Brain microvascular endothelial cell (primary cell): ENCODE data around the gene IFNGR1.

Experiments
- DNase-seq: peaks from one replicate; pipeline ENCODE4 v3.0.0-alpha.2; 2020
- H3K27ac ChIP-seq: fragments of 250-450 bp; sonication (Bioruptor Pico); 2 replicates; pipeline ENCODE4 v1.5.1; 2020; ENCODE audit warnings: mild to moderate bottlenecking, moderate library complexity
- H3K27me3 ChIP-seq: fragments of 250-450 bp; sonication (Bioruptor Pico); replicated peaks from 2 replicates; pipeline ENCODE4 v1.5.1; 2020; ENCODE audit warnings: mild to moderate bottlenecking
- H3K36me3 ChIP-seq: fragments of 250-450 bp; sonication (Bioruptor Pico); replicated peaks from 2 replicates; pipeline ENCODE4 v1.5.1; 2020; ENCODE audit warnings: mild to moderate bottlenecking
- H3K4me3 ChIP-seq: 2 replicates; pipeline ENCODE4 v1.5.1; 2011; ENCODE audit warnings: low read depth, mild to moderate bottlenecking, control low read depth, low read length, moderate library complexity
- CTCF ChIP-seq: IDR thresholded peaks from 2 replicates; pipeline ENCODE4 v1.5.1; 2011; ENCODE audit warnings: low read depth, mild to moderate bottlenecking, moderate library complexity, low read length, control low read depth, inconsistent platforms; ENCODE audit errors: missing control alignments
- in situ Hi-C: cut with HindIII; loops from 2 replicates; pipeline ENCODE4 v1.10.0; 2017; ENCODE audit warnings: low sequenced_read_pairs, low pct_ligation_motif_present

The IFNGR1 gene

DNA sequence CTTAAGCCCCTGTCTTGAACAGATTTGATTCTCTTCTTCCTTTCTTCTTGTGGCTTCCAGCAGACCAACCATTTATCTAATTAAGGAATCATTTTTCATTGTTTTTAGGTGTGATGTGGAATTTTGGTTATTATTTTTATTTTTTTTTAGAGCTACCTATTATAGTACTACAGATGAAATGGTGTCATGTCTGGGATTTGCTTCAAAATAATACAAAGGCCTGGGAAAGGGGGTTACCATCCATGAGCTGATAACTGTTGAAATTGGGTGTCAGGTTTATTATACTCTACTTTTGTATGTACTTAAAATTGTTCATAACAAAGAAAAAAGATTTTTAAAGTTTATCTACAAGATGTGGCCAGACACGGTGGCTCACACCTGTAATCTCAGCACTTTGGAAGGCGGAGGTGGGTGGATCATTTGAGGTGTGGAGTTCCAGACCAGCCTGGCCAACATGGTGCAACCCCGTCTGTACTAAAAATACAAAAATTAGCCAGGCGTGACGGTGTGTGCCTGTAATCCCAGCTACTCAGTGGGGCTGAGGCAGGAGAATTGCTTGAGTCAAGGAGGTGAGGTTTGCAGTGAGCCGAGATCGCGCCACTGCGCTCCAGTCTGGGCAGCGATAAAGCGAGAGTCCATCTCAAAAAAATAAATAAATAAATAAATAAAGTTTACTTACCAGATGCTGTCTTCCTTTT is 46.3 kb downstream of the IFNGR1 start:
- no peak for DNase-seq
- Histone ChIP-seq H3K27ac (no peak overlapping the region), H3K27me3 (no peaks in the 10 kb centered on the region), H3K4me3 (no peak overlapping the region), H3K36me3 (no peaks in the 10 kb centered on the region)
- in situ Hi-C loops: no loop called here
- no peak for TF ChIP-seq CTCF

DNA sequence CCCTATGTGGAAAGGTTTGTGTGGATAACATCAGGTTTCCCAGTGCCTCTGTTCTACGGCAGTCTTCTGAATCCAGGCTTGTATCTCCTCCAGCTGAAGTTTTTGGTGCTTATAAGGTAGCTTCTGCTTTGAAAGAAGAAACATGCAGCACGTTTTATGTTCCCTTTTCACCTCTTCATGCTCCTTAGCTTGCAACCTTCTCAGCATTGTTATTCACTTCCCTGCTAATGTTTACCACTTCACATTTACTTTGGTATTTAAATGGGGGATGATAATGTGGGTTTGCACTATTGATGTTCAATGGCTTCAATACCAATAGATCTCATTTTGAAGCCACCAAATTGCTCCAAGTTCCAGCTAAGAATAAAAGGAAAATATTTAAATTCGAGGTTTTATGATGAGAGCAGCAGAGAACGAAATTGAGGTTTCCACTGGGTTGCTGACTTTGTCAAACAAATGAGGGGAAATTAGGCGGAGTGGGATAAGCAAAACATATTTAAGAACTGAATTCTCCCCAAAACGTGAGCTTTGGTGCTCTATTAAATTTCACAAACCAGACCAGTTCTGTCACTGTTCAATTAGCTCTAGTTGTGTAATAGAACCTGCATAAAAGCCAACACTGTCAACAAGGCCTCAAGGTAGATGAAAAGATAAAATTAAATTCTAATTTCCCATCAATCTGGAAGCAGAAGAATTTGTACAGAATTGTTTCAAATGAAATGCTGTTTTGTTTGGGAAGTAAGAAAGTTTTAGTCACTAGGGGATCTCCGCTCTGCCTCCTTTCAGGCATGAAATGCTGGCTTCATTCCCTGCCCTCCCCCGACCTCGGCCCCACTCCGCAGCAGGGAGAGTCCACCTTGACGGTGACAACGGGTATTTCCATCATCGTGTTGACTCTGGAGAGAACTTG is 47.1 kb downstream of the IFNGR1 start:
- Histone ChIP-seq H3K27me3 (no peaks in the 10 kb centered on the region), H3K36me3 (no peaks in the 10 kb centered on the region), H3K27ac (no peak overlapping the region), H3K4me3 (no peak overlapping the region)
- TF ChIP-seq CTCF: no peak
- no peak for DNase-seq
- in situ Hi-C loops: no loop called here

- H3K4me3 ChIP-seq: no peak overlapping the region
- H3K36me3 ChIP-seq: no peaks in the 10 kb centered on the region
- no peak overlapping the region for H3K27ac ChIP-seq
- DNase-seq: no peak
- in situ Hi-C loops: no loop called here
- H3K27me3 ChIP-seq: no peaks in the 10 kb centered on the region
- no peak for TF ChIP-seq CTCF
Observed at GRCh38 chr6:137171053-137171374, 48.2 kb downstream of the IFNGR1 start.

- Histone ChIP-seq H3K4me3 (no peak overlapping the region), H3K27me3 (no peaks in the 10 kb centered on the region), H3K36me3 (no peaks in the 10 kb centered on the region), H3K27ac (no peak overlapping the region)
- in situ Hi-C loops: no loop called here
- no peak for DNase-seq
- no peak for TF ChIP-seq CTCF
Observed at GRCh38 chr6:137170266-137171052, 48.7 kb downstream of the IFNGR1 start.

GRCh38 chr6:137167702-137168377 is 51.3 kb downstream of the IFNGR1 start:
- TF ChIP-seq CTCF: no peak

More at GRCh38 chr6:137167702-137168377, 51.3 kb downstream of the IFNGR1 start:
- H3K4me3 ChIP-seq: no peak overlapping the region
- H3K27me3 ChIP-seq: no peaks in the 10 kb centered on the region
- DNase-seq: no peak
- H3K27ac ChIP-seq: no peak overlapping the region
- no peaks in the 10 kb centered on the region for H3K36me3 ChIP-seq
- in situ Hi-C loops: no loop called here
